ENCODE data around the gene ZSWIM5.
"Not testable (repeated sequence)": the region's sequence is repeated elsewhere in the genome, so short reads cannot be mapped to it uniquely, and the experiment has no call there.

Gene ZSWIM5

GRCh38 chr1:45148209-45148825 lies 58.1 kb downstream of the ZSWIM5 start:
- Histone ChIP-seq H3K36me3 (ENCODE audit: control insufficient read depth, insufficient read depth, low read length) (no peaks in the 10 kb centered on the region), H3K4me1 (ENCODE audit: control insufficient read depth, insufficient read depth, low read length) (no peaks in the 10 kb centered on the region), H3K27me3 (ENCODE audit: control insufficient read depth, insufficient read depth, low read length, poor library complexity, severe bottlenecking) (no peaks in the 10 kb centered on the region), H3K4me3 (ENCODE audit: insufficient read depth, low read depth, low read length) (no peak overlapping the region), H3K27ac (ENCODE audit: insufficient read depth, low read depth, low read length, poor library complexity, severe bottlenecking) (no peak overlapping the region), H3K9me3 (ENCODE audit: control insufficient read depth, low read length) (no peaks in the 10 kb centered on the region)
- WGBS, 2 experiments = 82 to 90% methylated on average over 1 of the region's 1 CpG

DNA sequence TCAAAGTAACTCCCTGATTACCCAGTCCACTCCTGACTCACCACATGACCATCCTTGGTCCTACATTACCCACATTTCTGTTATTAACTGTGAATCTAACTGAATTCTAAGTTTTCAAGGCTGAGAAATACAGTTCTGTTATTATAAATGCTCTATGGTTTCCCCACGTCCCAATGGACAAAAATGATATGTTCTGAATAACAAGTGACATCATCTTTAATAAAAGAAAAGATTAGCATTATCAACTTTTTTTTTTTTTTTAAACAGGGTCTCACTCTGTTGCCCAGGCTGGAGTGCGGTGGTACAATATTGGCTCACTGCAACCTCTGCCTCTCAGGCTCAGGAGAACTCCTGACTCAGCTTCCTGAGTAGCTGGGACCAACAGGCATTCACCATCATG lies 59.6 kb downstream of the ZSWIM5 start:
- Histone ChIP-seq H3K4me3 (ENCODE audit: insufficient read depth, low read depth, low read length) (no peak overlapping the region), H3K4me1 (ENCODE audit: control insufficient read depth, insufficient read depth, low read length) (no peaks in the 10 kb centered on the region), H3K36me3 (ENCODE audit: control insufficient read depth, insufficient read depth, low read length) (no peaks in the 10 kb centered on the region), H3K9me3 (ENCODE audit: control insufficient read depth, low read length) (no peaks in the 10 kb centered on the region), H3K27me3 (ENCODE audit: control insufficient read depth, insufficient read depth, low read length, poor library complexity, severe bottlenecking) (no peaks in the 10 kb centered on the region), H3K27ac (ENCODE audit: insufficient read depth, low read depth, low read length, poor library complexity, severe bottlenecking) (no peak overlapping the region)
- WGBS, 2 experiments = 97% methylated on average over 1 to 2 of the region's 2 CpGs

- Histone ChIP-seq H3K9me3 (ENCODE audit: control insufficient read depth, low read length) (no peaks in the 10 kb centered on the region), H3K36me3 (ENCODE audit: control insufficient read depth, insufficient read depth, low read length) (no peaks in the 10 kb centered on the region), H3K4me3 (ENCODE audit: insufficient read depth, low read depth, low read length) (no peak overlapping the region), H3K27me3 (ENCODE audit: control insufficient read depth, insufficient read depth, low read length, poor library complexity, severe bottlenecking) (no peaks in the 10 kb centered on the region), H3K4me1 (ENCODE audit: control insufficient read depth, insufficient read depth, low read length) (no peaks in the 10 kb centered on the region), H3K27ac (ENCODE audit: insufficient read depth, low read depth, low read length, poor library complexity, severe bottlenecking) (no peak overlapping the region)
- WGBS, 2 experiments = 85 to 93% methylated on average over 2 of the region's 4 CpGs
Observed at GRCh38 chr1:45141247-45142003, 65.0 kb downstream of the ZSWIM5 start.

- Histone ChIP-seq H3K27ac (ENCODE audit: insufficient read depth, low read depth, low read length, poor library complexity, severe bottlenecking) (no peak overlapping the region), H3K27me3 (ENCODE audit: control insufficient read depth, insufficient read depth, low read length, poor library complexity, severe bottlenecking) (no peaks in the 10 kb centered on the region), H3K9me3 (ENCODE audit: control insufficient read depth, low read length) (no peaks in the 10 kb centered on the region), H3K4me3 (ENCODE audit: insufficient read depth, low read depth, low read length) (no peak overlapping the region), H3K36me3 (ENCODE audit: control insufficient read depth, insufficient read depth, low read length) (no peaks in the 10 kb centered on the region), H3K4me1 (ENCODE audit: control insufficient read depth, insufficient read depth, low read length) (no peaks in the 10 kb centered on the region)
- WGBS, 2 experiments = 86 to 93% methylated on average over 2 of the region's 2 CpGs
Observed at GRCh38 chr1:45136984-45137383, 69.4 kb downstream of the ZSWIM5 start.

DNA sequence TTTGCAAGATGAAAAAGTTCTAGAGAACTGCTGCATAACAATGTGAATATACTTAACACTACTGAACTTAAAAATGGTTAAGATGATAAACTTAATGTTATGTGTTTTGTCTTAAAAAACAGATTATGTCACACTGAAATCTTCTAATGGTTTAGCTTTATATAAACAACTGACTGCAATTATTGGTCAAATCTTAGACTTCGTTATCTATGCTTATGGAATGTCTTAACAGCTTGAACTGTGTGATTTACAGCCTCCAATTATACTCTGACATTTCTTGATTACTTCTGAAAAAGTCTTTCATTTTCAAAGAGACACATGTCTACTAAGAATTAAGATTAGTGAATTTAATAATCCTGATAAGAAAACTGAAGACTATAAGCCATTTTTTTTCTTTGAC lies 71.1 kb downstream of the ZSWIM5 start:
- Histone ChIP-seq H3K9me3 (ENCODE audit: control insufficient read depth, low read length) (no peaks in the 10 kb centered on the region), H3K27me3 (ENCODE audit: control insufficient read depth, insufficient read depth, low read length, poor library complexity, severe bottlenecking) (no peaks in the 10 kb centered on the region), H3K36me3 (ENCODE audit: control insufficient read depth, insufficient read depth, low read length) (no peaks in the 10 kb centered on the region), H3K4me3 (ENCODE audit: insufficient read depth, low read depth, low read length) (no peak overlapping the region), H3K4me1 (ENCODE audit: control insufficient read depth, insufficient read depth, low read length) (no peaks in the 10 kb centered on the region), H3K27ac (ENCODE audit: insufficient read depth, low read depth, low read length, poor library complexity, severe bottlenecking) (no peak overlapping the region)
- WGBS, 2 experiments = 95% methylated on average over 1 of the region's 1 CpG; no CpG with 5 or more reads in 1 of the 2 experiments

DNA sequence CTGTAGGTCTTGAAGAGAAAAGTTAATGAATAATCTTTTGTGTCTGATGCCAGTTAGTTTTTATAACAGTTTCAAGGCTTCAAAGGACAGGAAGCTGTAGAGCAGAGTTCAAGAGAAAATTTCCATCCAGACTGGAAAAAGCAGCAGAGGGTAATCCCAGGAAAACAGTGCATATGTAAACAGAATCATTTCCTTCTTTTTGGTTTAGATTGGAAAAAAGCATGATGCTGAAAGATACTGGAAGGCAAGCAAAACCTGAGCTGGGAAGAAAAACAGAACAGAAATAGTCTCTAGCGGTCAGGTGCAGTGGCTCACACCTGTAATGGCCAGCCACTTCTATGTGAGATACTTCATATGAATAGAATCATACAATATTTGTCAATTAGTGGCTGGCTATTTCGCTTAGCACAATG lies 71.9 kb downstream of the ZSWIM5 start:
- WGBS, 2 experiments = 77 to 92% methylated on average over 2 of the region's 2 CpGs
- Histone ChIP-seq H3K27me3 (ENCODE audit: control insufficient read depth, insufficient read depth, low read length, poor library complexity, severe bottlenecking) (no peaks in the 10 kb centered on the region), H3K27ac (ENCODE audit: insufficient read depth, low read depth, low read length, poor library complexity, severe bottlenecking) (no peak overlapping the region), H3K4me3 (ENCODE audit: insufficient read depth, low read depth, low read length) (no peak overlapping the region), H3K4me1 (ENCODE audit: control insufficient read depth, insufficient read depth, low read length) (no peaks in the 10 kb centered on the region), H3K9me3 (ENCODE audit: control insufficient read depth, low read length) (no peaks in the 10 kb centered on the region), H3K36me3 (ENCODE audit: control insufficient read depth, insufficient read depth, low read length) (no peaks in the 10 kb centered on the region)

GRCh38 chr1:45132719-45133118 lies 73.7 kb downstream of the ZSWIM5 start:
- not testable (repeated sequence) for H3K4me1 ChIP-seq (ENCODE audit: control insufficient read depth, insufficient read depth, low read length); H3K9me3 ChIP-seq (ENCODE audit: control insufficient read depth, low read length); H3K36me3 ChIP-seq (ENCODE audit: control insufficient read depth, insufficient read depth, low read length); H3K27ac ChIP-seq (ENCODE audit: insufficient read depth, low read depth, low read length, poor library complexity, severe bottlenecking); H3K4me3 ChIP-seq (ENCODE audit: insufficient read depth, low read depth, low read length); H3K27me3 ChIP-seq (ENCODE audit: control insufficient read depth, insufficient read depth, low read length, poor library complexity, severe bottlenecking)
- WGBS, 2 experiments = no CpG with 5 or more reads among the region's 2 CpGs

DNA sequence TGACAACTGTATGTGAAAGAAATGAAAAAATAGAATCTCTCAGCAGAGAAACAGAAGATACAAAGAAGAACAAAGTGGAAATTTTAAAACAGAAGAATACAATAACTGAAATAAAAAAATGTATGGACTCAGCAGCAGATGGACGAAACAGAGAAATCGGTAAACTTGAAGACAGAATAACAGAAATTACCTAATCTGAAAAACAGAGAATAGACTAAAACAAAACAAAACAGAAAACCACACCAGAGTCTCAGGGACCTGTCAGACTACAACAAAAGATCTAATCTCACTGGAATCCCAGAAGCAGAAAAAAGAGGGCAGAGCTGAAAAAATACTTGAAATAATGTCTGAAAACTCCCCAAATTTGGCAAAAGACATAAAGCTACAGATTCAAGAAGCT lies 83.0 kb downstream of the ZSWIM5 start:
- Histone ChIP-seq H3K4me1 (ENCODE audit: control insufficient read depth, insufficient read depth, low read length) (peaks cover 11% of the 10 kb centered on the region), H3K27me3 (ENCODE audit: control insufficient read depth, insufficient read depth, low read length, poor library complexity, severe bottlenecking) (no peaks in the 10 kb centered on the region), H3K9me3 (ENCODE audit: control insufficient read depth, low read length) (no peaks in the 10 kb centered on the region), H3K4me3 (ENCODE audit: insufficient read depth, low read depth, low read length) (no peak overlapping the region), H3K36me3 (ENCODE audit: control insufficient read depth, insufficient read depth, low read length) (no peaks in the 10 kb centered on the region), H3K27ac (ENCODE audit: insufficient read depth, low read depth, low read length, poor library complexity, severe bottlenecking) (peak overlapping the region; percentile 1)
- 90 to 100% methylated on average over 2 of the region's 2 CpGs for WGBS, 2 experiments

DNA sequence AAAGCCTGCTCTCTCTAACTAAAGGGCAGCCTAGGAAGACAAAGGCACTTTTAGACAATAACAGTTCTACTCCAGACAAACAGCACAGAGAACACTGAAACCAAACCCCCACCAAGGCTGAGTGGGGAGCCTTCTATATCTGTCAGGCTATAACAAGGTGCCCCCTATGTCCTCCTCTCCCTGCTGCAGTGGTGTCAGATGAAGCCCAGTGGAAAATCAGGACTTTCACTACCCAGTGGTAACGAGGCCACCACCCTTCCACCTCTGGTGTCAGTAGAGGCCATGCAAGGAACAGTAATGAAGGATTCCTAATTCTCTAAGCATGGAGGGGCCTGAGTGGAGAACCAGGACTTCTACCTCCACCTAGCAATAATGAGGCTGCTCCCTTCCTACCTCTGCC lies 83.7 kb downstream of the ZSWIM5 start:
- Histone ChIP-seq H3K4me3 (ENCODE audit: insufficient read depth, low read depth, low read length) (no peak overlapping the region), H3K4me1 (ENCODE audit: control insufficient read depth, insufficient read depth, low read length) (peaks cover 11% of the 10 kb centered on the region), H3K27me3 (ENCODE audit: control insufficient read depth, insufficient read depth, low read length, poor library complexity, severe bottlenecking) (no peaks in the 10 kb centered on the region), H3K36me3 (ENCODE audit: control insufficient read depth, insufficient read depth, low read length) (no peaks in the 10 kb centered on the region), H3K27ac (ENCODE audit: insufficient read depth, low read depth, low read length, poor library complexity, severe bottlenecking) (no peak overlapping the region), H3K9me3 (ENCODE audit: control insufficient read depth, low read length) (no peaks in the 10 kb centered on the region)
- 40 to 55% methylated on average over 1 of the region's 1 CpG for WGBS, 2 experiments

DNA sequence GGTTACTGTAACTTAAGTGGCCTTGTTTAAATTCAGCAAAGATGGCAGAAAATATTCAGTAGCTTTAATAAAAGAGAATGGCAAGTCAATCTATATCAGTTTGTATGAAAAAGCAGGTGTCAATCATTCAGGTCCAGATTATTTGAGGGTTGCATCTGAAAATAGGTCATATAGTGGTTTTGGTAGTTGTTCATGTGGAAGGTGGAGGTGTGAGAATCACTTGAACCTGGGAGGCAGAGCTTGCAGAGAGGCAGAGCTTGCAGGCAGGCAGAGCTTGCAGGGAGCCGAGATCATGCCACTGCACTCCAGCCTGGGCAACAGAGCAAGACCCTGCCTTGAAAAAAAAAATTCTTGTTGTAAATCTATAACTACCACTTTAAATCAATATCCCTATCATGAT lies 88.6 kb downstream of the ZSWIM5 start:
- peaks cover 7% of the 10 kb centered on the region for H3K4me1 ChIP-seq (ENCODE audit: control insufficient read depth, insufficient read depth, low read length)
- 90 to 100% methylated on average over 1 of the region's 1 CpG for WGBS, 2 experiments
- no peaks in the 10 kb centered on the region for H3K9me3 ChIP-seq (ENCODE audit: control insufficient read depth, low read length)
- no peaks in the 10 kb centered on the region for H3K36me3 ChIP-seq (ENCODE audit: control insufficient read depth, insufficient read depth, low read length)
- no peaks in the 10 kb centered on the region for H3K27me3 ChIP-seq (ENCODE audit: control insufficient read depth, insufficient read depth, low read length, poor library complexity, severe bottlenecking)
- H3K4me3 ChIP-seq (ENCODE audit: insufficient read depth, low read depth, low read length) = no peak overlapping the region
- no peak overlapping the region for H3K27ac ChIP-seq (ENCODE audit: insufficient read depth, low read depth, low read length, poor library complexity, severe bottlenecking)

All from ectodermal cell (in vitro differentiated cells).